HG02884 (cell line): ENCODE measurements around the gene SRRD.

ENCODE experiments used
- ATAC-seq: cut with Tn5 transposase; IDR thresholded peaks from one replicate; pipeline ENCODE4 v1.9.1; 2021; ENCODE audit warnings: mild to moderate bottlenecking, moderate library complexity; ENCODE audit not compliant: unreplicated experiment

SRRD gene

DNA sequence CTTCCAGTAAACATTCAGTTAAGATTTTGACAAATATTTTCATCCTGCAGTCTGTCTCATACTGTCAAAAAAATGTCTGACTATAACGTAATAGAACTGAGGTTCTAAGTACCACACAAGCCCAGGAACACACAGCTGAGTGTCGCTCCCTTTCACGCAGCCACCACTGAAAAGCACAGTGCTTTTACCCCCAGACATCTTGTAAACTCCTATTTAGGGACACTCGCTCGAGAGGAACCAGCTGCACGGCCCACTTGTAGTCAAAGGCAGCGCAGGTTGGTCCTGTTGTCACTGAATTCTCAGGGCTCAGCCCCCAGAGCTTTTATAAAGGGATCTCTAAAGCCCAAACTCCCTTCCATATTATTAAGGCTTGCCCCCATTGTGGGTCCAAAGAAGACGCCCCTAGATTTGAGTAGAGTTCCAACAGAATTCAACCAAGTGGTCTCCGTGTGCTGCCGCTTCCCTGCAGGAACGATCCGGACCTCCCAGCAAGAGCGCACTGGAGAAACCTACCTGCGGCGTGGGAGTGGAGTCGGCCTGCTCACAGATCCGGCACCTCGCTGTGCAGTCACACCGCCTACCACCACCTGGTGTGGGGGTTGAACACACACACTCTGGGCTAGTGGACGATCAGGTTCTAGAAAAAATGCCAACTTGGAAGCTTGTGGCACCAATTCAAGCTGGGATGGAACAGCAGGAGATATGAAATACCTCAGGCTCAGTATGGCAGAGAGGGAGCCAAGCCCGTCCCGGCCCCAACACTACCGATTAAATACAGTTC, 31.3 kb upstream of the SRRD start:
- no peak for ATAC-seq

DNA sequence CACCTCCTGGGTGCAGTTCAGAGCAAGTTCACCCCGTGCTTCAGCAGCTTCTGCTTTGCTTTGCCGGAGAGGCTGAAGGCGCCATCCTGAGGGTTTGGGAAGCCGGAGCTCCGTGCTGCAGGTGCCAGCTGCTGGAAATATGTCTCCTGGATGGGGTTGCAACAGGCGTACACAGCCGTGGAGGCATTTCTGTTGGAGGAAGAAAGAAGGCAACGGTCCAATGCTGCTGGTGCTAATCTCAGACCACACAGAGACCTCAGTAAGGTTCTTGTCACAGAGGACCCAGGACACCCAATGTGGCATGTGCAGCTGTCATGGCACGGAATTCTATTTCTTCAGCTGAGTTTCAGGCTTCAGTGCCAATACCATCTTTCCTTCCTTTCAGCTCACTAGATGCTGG, 30.5 kb upstream of the SRRD start:
- no peak for ATAC-seq

DNA sequence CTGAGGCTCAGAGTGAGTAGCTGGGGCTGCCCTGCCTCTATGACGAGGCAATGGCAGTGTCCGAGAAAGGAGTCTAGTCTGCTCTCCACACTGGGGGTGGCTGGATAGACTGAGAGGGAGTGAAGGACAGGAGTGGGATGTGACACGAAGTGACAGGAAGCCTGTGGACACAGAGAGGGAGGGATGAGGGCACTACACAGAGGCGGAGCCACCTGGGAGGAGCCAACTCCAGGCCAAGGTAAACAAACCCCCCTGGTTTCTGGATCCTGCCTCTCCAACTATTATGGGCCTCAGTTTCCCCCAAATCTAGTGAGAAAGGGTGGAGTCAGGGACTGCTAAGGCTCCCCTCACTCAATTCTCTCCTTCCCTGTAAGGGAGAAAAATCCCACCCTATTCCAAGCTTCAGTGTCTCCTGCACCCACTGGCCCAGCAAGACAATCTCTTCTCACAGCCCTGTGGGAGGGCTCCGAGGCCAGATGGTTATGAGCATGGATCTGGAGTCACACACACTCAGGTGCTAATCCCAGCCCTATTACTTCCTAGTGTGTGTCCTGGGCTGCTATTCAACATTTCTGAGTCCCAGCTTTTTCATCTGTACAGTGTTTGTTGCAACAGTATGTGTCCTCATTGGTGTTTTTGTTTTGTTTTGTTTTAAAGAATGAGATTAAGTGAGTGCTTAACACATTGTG, 29.7 kb upstream of the SRRD start:
- ATAC-seq = no peak

DNA sequence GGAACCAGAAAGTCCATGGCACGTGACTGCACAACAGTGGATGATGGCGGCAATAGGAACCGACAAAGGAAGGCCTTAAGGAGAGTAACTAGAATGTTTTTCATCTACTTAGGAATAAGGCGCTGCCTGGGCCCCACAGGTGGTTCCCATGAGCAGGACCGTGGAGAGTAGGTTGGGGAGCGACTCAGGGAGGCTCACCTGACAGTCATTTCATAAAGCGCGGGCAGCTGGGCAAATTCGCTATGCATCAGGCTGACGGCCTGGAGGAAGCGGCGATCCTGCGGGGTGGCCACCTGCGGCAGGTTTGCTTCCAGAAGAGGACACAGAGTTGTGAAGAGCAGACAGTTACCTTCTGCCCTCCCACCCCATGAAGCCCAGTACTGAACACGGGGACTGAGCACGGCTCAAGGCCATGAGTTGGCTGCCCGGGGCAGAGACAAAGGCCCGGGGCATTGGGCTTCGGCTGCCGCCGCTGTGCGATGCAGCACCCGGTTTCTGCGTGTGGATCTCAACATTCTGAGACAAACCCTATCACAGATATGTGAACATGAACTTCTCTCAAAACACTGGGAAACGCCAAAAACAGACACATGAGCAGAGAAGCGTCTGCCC, 25.9 kb upstream of the SRRD start:
- no peak for ATAC-seq

DNA sequence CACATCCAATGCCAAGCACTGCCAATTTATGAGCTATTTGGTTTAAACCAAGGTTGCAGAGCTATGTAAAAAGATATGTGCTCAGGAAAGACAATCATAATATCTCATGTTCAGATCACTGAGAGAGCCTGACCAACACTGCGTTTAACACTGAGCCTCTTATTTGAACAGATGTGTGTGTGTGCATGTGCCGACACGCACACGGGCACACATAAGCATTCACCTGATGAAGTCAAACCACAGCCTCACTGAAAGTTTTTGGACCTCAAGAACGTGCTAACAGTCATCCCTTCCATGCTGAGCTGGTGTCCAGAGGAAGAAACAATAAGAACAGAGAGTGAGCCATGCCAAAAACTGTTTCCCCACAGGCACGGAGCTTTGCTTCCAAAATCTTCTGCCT, 23.5 kb upstream of the SRRD start:
- no peak for ATAC-seq

DNA sequence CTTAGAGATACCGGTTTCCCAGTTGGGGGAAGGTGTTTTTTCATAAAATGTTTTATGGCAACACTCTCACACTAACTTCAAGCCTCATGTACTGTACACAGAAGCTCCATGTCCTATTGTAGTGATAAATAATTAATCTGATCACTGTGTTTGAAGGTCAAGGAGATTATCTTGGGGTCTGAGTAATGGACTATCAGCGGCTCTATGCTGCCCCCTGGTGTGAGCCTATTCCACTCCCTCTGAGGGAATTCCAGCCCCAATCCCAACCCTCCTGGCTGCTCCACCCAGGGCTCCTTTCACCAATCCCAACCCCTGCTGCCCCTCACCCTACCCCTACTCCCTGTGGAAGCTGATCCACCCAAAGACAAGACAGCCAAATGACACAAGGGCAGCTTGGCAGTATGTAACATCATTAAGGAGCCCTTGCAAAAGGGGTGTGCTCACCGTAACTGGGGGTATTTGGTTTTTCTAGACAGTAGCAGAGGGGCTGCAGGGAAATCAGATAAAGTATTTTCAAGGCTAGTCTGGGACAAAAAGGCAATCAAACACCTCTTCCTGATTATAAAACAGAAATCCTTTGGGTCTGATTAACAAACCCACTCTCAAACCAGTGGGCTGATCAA, 22.4 kb upstream of the SRRD start:
- ATAC-seq = no peak

DNA sequence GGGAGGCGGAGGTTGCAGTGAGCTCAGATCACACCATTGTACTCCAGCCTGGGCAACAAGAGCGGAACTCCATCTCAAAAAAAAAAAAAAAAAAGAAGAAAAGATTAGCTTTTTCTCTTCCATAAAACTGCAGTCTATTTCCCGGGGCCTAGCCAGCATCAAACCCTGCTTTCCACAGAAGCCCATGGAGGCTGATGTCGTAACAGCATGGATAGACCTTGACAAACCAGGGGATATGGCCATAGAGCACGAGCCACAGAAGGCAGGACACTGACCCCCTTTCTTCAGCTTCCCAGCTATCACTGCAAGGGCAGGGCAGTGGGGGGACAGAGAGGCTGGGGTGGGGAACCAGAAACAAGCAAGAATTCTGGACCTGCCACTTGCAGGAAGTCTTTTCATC, 21.6 kb upstream of the SRRD start:
- ATAC-seq = no peak

DNA sequence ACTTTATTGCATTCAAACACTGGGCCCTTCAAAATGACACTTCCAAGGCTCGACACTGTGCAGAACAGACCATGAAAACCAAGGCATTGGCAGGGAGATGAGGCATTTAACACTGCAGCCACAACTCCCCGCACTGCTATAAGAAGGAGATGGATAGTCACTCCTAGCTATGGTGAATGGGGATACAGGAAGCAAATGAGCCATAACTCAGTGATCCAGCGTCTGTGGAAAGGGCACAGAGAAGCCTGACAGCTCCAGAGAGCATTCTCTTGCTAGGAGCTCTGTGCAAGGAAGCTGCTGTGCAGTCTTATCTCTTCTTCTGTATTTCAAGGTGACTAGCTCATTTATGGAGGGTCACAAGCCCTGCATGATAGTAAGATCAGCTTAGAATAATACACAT, 21.0 kb upstream of the SRRD start:
- ATAC-seq = no peak

DNA sequence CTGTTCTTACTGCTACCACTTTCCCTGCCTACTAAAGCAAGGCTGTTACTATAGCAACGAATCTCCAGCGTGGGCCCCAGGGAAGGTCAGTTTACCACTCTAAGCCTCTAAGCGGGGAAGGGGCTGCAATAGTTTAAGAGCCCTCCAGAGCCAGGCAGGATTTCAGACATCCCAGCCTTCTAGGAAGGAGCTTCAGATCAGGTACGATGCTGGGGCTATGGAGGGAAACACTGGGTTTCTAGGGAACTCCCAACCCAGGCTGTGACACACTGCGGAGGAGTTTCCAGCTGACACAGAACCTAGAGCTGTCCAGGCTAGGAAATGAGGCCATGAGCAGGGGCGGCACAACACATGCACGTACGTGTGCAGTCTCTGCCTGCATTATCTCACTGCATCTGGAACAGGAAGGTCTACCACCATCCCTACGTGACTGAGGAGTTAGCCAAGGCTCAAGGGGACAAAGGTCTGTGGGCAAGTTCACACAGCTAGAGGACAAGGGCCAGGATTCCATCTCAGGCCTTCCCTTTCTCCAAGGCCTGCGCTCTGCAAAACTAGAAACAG, 20.5 kb upstream of the SRRD start:
- ATAC-seq = no peak

DNA sequence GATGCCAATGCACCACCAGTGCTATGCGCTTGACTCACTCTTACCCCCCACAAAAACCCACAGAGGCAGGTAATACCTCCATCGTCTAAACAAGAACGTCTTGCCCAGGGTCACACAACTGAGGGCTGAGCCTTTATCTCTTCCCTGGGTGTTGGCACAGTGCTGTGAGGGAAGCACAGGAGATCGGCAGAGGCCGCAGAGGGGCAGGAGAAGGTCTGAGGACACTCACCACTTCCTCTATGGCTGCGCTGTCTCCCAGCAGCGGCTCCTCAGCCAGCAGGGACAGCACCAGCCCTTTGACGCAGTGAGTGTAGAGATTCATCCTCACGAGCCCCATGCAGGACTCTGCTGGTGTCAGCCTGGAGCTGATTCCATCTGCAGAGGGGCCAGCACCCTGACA, 20.0 kb upstream of the SRRD start:
- no peak for ATAC-seq

DNA sequence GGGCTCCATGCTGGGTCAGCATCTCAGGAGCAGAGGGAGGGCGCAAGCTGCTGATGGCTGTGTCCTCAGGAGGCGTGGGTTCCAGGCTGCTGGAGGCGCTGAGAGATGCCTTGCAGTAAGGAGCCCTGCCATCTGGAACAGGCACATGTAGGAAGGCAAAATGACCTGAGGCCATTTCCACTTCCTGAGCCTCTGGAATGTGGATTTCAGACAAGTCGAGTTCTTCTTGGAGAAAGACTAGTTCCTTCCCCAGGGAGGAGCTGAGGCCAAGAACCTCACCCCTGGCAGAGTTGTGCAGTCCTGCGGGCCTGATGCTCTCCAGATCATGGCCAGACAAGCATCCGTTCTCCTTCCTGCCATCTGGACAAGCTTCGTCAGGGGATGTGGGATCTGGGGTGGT, 19.4 kb upstream of the SRRD start:
- no peak for ATAC-seq

DNA sequence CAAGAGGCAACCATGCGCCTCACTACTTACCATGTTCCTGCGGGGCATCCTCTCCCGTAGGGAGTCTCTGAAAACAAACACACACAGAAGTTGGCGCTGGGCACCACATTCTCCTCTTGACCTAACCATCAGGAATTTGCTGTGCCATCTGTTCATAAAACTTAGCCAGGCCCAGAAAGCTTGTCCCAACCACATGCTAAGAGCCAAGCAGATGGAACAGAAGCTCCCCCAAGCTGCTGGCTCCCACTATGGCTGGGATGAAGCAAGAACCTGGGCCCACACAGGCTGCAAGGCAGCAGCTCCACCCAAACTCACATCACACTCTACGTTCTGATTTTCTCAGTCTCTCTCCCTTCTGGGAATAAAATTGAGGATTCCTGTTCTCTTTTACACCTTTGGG, 17.5 kb upstream of the SRRD start:
- ATAC-seq = no peak

DNA sequence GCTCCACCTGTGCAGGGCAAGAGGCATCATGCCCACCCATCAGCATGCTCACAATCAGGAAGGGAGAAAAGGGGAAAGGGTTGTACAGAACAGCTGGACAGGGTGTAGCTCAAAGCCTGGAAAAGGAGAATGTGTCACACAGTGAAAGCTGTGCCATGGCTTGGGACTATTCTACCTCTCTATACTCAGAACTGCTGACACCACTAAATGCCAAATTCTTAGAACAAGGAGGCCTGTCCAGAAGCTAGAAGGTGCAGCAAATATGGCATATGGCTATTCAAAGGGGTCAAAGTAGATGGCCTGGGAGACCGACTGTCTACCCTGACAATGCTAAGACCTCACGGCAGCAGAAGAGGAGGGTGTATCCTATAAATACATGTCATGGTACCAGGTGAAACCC, 12.9 kb upstream of the SRRD start:
- ATAC-seq = no peak

DNA sequence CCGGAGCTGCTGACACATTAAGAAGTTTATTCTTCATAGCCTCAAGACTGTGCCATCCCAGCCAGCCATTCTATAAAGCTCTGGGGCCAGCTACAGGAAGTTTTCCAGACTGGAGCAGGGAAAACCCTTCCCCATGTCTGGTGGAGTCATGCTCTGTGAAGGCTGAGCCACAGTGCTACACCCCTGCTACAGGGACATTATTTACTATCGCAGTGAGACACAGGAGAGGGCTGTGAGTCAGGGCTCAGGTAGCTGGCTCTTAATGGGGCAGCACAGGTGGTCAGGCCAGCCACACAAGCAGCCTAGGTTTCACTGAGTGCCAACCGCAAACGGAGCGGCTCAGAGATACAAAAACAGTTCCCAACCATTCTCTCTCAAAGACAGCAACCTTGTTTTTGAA, 12.2 kb upstream of the SRRD start:
- no peak for ATAC-seq

DNA sequence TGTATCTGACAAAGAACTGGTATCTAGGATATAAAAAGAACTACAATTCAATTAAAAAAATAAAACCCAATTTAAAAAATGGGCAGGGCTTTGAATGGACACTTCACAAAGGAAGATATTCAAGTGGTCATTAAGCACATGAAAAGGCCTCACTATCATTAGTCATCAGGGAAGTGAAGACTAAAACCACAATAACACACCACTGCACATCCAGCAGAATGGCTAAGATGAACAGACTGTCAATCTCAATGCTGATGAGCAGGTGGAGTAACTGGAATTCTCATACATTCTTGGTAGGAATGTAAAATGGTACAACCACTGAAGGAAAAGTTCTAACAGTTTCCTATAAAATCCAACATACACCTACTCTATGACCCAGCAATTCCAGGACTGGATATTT, 9.0 kb upstream of the SRRD start:
- ATAC-seq = no peak

DNA sequence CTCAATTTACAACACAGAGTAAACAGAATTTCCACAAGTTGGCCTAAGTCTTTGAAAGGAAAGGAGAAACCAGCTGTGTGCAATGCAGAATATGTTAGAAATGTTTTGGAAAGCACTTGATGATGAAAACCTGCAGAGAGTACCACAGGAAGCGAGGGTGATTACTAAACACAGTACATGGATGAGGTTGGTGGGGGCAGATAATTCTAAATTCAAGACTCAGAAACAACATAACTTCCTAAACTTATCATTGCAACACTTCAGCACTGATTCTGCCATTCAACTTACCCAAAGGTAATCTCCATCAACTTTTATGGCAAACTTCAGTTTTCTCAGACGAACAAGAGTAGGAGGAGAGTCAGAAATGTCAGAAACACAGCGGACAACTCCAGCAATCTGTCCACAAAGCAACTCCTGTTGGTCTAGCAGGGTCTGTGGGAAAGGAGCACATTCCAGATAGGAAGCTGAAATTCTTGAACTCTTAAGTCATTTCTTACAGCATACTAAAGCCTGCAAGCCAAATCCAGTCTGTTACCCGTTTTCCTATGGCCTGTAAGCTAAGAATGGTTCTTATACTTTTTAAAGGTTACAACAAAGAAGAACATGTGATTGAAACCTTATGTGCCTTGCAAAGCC, 6.9 kb upstream of the SRRD start:
- no peak for ATAC-seq

DNA sequence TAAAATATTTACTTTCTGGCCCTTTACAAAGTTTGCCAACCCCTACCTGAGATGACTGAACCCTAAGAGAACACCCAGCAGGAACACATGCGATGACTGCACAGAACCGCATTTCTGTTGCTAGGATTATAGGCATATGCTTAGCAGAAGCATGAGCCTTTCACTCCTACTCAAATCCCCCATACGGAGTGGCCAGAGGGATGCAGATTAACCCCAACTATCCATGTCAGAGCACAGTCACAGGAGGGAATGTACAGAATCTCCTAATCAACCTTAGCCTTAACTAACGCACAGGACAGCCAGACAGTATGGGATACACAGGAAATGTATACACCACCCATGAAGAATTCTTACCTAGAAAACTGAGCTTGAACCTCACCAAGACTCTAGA, 6.3 kb upstream of the SRRD start:
- ATAC-seq = no peak

DNA sequence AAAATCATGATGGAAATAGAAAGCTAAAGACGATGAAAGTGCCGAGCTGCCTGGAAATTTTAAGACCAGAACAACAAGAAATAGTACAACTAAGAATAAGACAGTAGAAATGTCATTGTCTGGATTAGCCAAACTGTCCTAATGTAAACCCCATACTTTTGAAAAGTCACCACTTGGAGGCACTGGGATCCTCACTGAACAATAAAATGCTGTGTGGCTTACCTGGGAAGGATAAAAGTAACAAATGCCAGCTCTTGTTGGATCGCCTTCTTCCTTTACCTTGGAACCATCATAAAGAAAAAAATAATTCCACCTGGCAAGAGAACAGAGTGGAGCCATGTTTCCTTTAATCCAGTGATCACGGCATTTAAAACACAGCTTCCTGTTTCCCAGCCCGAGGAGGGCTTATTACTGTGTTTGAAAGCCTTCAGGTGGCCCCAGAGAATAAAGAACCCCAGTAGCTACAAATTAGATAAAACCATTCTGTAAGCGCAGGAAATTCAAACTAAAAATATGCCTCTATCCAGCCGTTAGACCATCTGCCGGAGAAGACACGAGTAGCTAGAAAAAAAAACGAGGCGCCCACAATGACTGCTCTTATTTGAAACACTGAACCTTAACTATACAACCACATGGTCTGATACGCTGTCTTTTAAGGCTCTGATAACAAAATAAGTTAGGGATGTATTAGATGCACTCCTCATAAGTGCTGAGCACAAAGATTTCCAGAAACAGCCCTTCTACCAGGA, 4.5 kb upstream of the SRRD start:
- ATAC-seq = no peak

DNA sequence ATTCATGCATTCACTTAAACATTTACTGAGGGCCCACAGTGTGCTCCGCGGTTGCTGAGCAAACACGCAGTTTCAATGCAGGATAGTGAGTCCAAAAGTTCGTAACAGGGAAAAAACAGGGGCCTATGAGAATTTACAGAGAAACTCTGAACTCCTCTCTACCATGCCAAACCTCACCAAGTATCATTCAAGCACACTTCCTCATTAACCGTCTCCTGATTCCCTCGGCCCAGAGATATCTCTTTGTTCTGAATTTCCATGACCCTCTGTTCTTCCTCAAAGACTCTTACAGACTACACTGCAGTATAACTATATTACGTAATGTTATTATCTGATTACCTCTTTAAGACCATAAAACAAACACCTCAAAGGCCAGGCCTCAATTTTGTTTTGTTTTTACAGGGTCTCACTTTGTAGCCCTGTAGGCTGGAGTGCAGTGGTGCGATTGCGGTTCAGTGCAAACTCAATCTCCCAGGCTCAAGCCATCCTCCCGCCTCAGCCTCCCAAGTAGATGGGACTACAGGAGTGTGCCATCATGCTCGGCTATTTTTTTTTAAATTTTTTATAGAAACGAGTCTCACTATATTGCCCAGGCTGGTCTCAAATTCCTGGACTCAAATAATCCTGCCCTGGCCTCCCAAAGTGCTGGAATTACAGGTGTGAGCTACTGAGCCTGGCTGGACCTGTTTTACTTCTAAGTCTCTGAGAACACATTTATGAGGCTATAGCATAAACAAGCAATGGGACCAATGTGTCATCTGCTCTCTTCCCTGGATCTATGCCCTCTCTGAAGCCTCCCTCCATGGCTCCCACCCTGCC, 3.7 kb upstream of the SRRD start:
- no peak for ATAC-seq

DNA sequence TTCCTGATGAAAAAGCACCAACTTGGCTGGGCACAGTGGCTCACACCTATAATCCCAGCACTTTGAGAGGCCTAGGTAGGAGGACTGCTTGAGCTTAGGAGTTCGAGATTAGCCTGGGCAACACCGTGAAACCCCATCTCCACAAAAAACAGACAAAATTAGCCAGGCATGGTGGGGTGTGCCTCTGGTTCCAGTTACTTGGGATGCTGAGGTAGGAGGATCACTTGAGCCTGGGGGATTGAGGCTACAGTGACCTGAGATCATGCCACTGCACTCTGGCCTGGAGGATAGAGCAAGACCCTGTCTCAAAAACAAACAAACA, 3.1 kb upstream of the SRRD start:
- ATAC-seq = no peak
